NCI-H526 (cell line): ENCODE measurements around the gene CNTN6.

Experiments
- DNase-seq, 2 experiments: peaks; one replicate each; lab custom pipeline; 2025; lab: John Stamatoyannopoulos, UW

Gene CNTN6

GRCh38 chr3:1172644-1173043 lies 79.8 kb downstream of the CNTN6 start:
- no peak for DNase-seq

GRCh38 chr3:1179146-1179545 lies 86.3 kb downstream of the CNTN6 start:
- DNase-seq, result no peak

GRCh38 chr3:1183320-1184048 lies 90.7 kb downstream of the CNTN6 start:
- DNase-seq, result no peak

- no peak for DNase-seq
Observed at GRCh38 chr3:1190569-1190968, 97.7 kb downstream of the CNTN6 start.

- DNase-seq, result no peak
Observed at GRCh38 chr3:1191026-1191425, 98.2 kb downstream of the CNTN6 start.

- peak; percentile 92 to 97 for DNase-seq
Observed at GRCh38 chr3:1195947-1196346, 103.1 kb downstream of the CNTN6 start.

- DNase-seq, result no peak
Observed at GRCh38 chr3:1197051-1197450, 104.2 kb downstream of the CNTN6 start.

- DNase-seq, result no peak
Observed at GRCh38 chr3:1200371-1200770, 107.5 kb downstream of the CNTN6 start.

GRCh38 chr3:1207904-1208303 lies 115.1 kb downstream of the CNTN6 start:
- no peak for DNase-seq

GRCh38 chr3:1214933-1215332 lies 122.1 kb downstream of the CNTN6 start:
- no peak for DNase-seq

GRCh38 chr3:1216856-1217255 lies 124.0 kb downstream of the CNTN6 start:
- no peak for DNase-seq

GRCh38 chr3:1227111-1227510 lies 134.3 kb downstream of the CNTN6 start:
- DNase-seq, result no peak

GRCh38 chr3:1228289-1228688 lies 135.5 kb downstream of the CNTN6 start:
- DNase-seq, result no peak

GRCh38 chr3:1230920-1231319 lies 138.1 kb downstream of the CNTN6 start:
- no peak for DNase-seq

- no peak for DNase-seq
Observed at GRCh38 chr3:1232276-1232675, 139.5 kb downstream of the CNTN6 start.

GRCh38 chr3:1235526-1236120 lies 142.8 kb downstream of the CNTN6 start:
- no peak for DNase-seq

- DNase-seq, result peak in 1 of 2 experiments; percentile 7
Observed at GRCh38 chr3:1251282-1252060, 158.6 kb downstream of the CNTN6 start.

- DNase-seq, result no peak
Observed at GRCh38 chr3:1252061-1252430, 159.2 kb downstream of the CNTN6 start.

GRCh38 chr3:1262246-1262645 lies 169.4 kb downstream of the CNTN6 start:
- no peak for DNase-seq

- DNase-seq, result no peak
Observed at GRCh38 chr3:1263121-1263520, 170.3 kb downstream of the CNTN6 start.

- DNase-seq, result no peak
Observed at GRCh38 chr3:1269808-1270207, 177.0 kb downstream of the CNTN6 start.

- no peak for DNase-seq
Observed at GRCh38 chr3:1272546-1273265, 179.9 kb downstream of the CNTN6 start.
